WTC11 (cell line): Measurements from ENCODE around the gene SHC2. TPM values are rescaled to one million over a fixed set of nuclear protein-coding genes. Genes with fewer than 3 reads are reported as not detected.
A peak's percentile ranks its signal among the peaks of the same experiment; 100 is the strongest.

Experiments used
- ATAC-seq: fragments of 200-7000 bp; cut with Tn5 transposase; 2 replicates; pipeline ENCODE4 v1.10.0; 2021; ENCODE audit warnings: mild to moderate bottlenecking, moderate library complexity
- CTCF ChIA-PET: fragments of 300-600 bp; sonication (Branson Sonifier 250); formaldehyde crosslinking; loops from one replicate; lab custom pipeline; 2021; ENCODE audit warnings: antibody characterized with exemption; lab: Charles Lee
- POLR2A ChIA-PET: fragments of 350-600 bp; sonication (Branson Sonifier 250); formaldehyde crosslinking; loops from one replicate; lab custom pipeline; 2021; ENCODE audit warnings: antibody characterized with exemption; lab: Charles Lee
- DNase-seq: peaks from one replicate; pipeline ENCODE4 v3.0.0; 2021; ENCODE audit warnings: low spot score
- H3K27ac Mint-ChIP-seq: 2 replicates; pipeline ENCODE4 v1.8.0; 2021; ENCODE audit warnings: mixed read lengths
- H3K27me3 Mint-ChIP-seq: 2 replicates; pipeline ENCODE4 v1.8.0; 2021; ENCODE audit warnings: low read depth, mild to moderate bottlenecking, moderate library complexity, mixed read lengths
- H3K36me3 Mint-ChIP-seq: 2 replicates; pipeline ENCODE4 v1.8.0; 2021; ENCODE audit warnings: mixed read lengths
- H3K4me1 Mint-ChIP-seq: 2 replicates; pipeline ENCODE4 v1.8.0; 2022; ENCODE audit warnings: mixed read lengths
- H3K4me3 Mint-ChIP-seq: 2 replicates; pipeline ENCODE4 v1.8.0; 2021; ENCODE audit warnings: mild to moderate bottlenecking, moderate library complexity, mixed read lengths
- H3K9me3 Mint-ChIP-seq: 2 replicates; pipeline ENCODE4 v1.8.0; 2021; ENCODE audit warnings: mixed read lengths
- CREM ChIP-seq: sonication (generic); formaldehyde crosslinking; IDR thresholded peaks from 2 replicates; pipeline ENCODE4 v1.8.1; 2022; ENCODE audit warnings: mild to moderate bottlenecking, missing genetic modification reagents, moderate library complexity
- E2F5 ChIP-seq: sonication (generic); formaldehyde crosslinking; IDR thresholded peaks from 2 replicates; pipeline ENCODE4 v1.8.1; 2022; ENCODE audit warnings: mild to moderate bottlenecking, moderate library complexity, missing genetic modification reagents
- FOXK1 ChIP-seq: sonication (generic); formaldehyde crosslinking; IDR thresholded peaks from 2 replicates; pipeline ENCODE4 v1.8.0; 2022; ENCODE audit warnings: mild to moderate bottlenecking, moderate library complexity, missing genetic modification reagents
- GABPB1 ChIP-seq: sonication (generic); formaldehyde crosslinking; IDR thresholded peaks from 2 replicates; pipeline ENCODE4 v1.8.1; 2023; ENCODE audit warnings: mild to moderate bottlenecking, missing genetic modification reagents
- MAX ChIP-seq: sonication (generic); formaldehyde crosslinking; IDR thresholded peaks from 2 replicates; pipeline ENCODE4 v1.8.0; 2022; ENCODE audit warnings: mild to moderate bottlenecking, missing genetic modification reagents
- NR2C2 ChIP-seq: sonication (generic); formaldehyde crosslinking; IDR thresholded peaks from 2 replicates; pipeline ENCODE4 v1.8.0; 2022; ENCODE audit warnings: mild to moderate bottlenecking, missing genetic modification reagents
- RELA ChIP-seq: sonication (generic); formaldehyde crosslinking; IDR thresholded peaks from 2 replicates; pipeline ENCODE4 v1.8.1; 2022; ENCODE audit warnings: missing genetic modification reagents, mild to moderate bottlenecking, borderline replicate concordance
- SMAD3 ChIP-seq: sonication (generic); formaldehyde crosslinking; IDR thresholded peaks from 2 replicates; pipeline ENCODE4 v1.8.0; 2022; ENCODE audit warnings: missing genetic modification reagents, mild to moderate bottlenecking, borderline replicate concordance
- SOX15 ChIP-seq: fragments of 250-450 bp; sonication (Bioruptor Pico); IDR thresholded peaks from 2 replicates; pipeline ENCODE4 v1.9.0; 2021; ENCODE audit warnings: mild to moderate bottlenecking
- TCF7 ChIP-seq: sonication (generic); formaldehyde crosslinking; IDR thresholded peaks from 2 replicates; pipeline ENCODE4 v1.8.0; 2022; ENCODE audit warnings: mild to moderate bottlenecking, low read depth, missing genetic modification reagents, moderate library complexity
- TEAD1 ChIP-seq: sonication (generic); formaldehyde crosslinking; IDR thresholded peaks from 2 replicates; pipeline ENCODE4 v1.8.0; 2022; ENCODE audit warnings: mild to moderate bottlenecking, missing genetic modification reagents
- ZNF121 ChIP-seq: sonication (generic); formaldehyde crosslinking; IDR thresholded peaks from 2 replicates; pipeline ENCODE4 v1.8.0; 2023; ENCODE audit warnings: missing genetic modification reagents
- ZNF671 ChIP-seq: fragments of 250-450 bp; sonication (Bioruptor Pico); IDR thresholded peaks from 2 replicates; pipeline ENCODE4 v1.8.0; 2021; ENCODE audit warnings: mild to moderate bottlenecking
- total RNA-seq: library from RNA; stranded (reverse); gene quantifications from 3 replicates; pipeline ENCODE4 v1.2.3, GENCODE V29; 2021
- TF ChIP-seq, protein P1 (sequence below): sonication (generic); formaldehyde crosslinking; IDR thresholded peaks from 2 replicates; pipeline ENCODE4 v1.8.1; 2022; ENCODE audit warnings: mild to moderate bottlenecking, missing genetic modification reagents, moderate library complexity, borderline replicate concordance
- TF ChIP-seq, protein P2 (sequence below): sonication (generic); formaldehyde crosslinking; IDR thresholded peaks from 2 replicates; pipeline ENCODE4 v1.8.0; 2023; ENCODE audit warnings: missing genetic modification reagents
- TF ChIP-seq, protein P3 (sequence below): fragments of 250-450 bp; sonication (Bioruptor Pico); IDR thresholded peaks from 2 replicates; pipeline ENCODE4 v1.9.0; 2021; ENCODE audit warnings: moderate library complexity, mild to moderate bottlenecking, inconsistent platforms, borderline replicate concordance
- TF ChIP-seq, protein P4 (sequence below): fragments of 250-450 bp; sonication (Bioruptor Pico); conservative IDR thresholded peaks from 2 replicates; pipeline ENCODE4 v1.9.0; 2021; ENCODE audit warnings: mild to moderate bottlenecking
- TF ChIP-seq, protein P5 (sequence below): sonication (generic); formaldehyde crosslinking; IDR thresholded peaks from 2 replicates; pipeline ENCODE4 v1.8.0; 2022; ENCODE audit warnings: mild to moderate bottlenecking, missing genetic modification reagents
- TF ChIP-seq, protein P6 (sequence below): sonication (generic); formaldehyde crosslinking; IDR thresholded peaks from 2 replicates; pipeline ENCODE4 v1.8.1; 2022; ENCODE audit warnings: low read depth, missing genetic modification reagents, borderline replicate concordance

Gene SHC2
- total RNA-seq, 1 experiment from 2014 or later = 8.4 TPM

- TF ChIP-seq, protein P1, sequence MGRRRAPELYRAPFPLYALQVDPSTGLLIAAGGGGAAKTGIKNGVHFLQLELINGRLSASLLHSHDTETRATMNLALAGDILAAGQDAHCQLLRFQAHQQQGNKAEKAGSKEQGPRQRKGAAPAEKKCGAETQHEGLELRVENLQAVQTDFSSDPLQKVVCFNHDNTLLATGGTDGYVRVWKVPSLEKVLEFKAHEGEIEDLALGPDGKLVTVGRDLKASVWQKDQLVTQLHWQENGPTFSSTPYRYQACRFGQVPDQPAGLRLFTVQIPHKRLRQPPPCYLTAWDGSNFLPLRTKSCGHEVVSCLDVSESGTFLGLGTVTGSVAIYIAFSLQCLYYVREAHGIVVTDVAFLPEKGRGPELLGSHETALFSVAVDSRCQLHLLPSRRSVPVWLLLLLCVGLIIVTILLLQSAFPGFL (CRISPR knock-in tag) = peak; percentile 53; the same call in 1 of the 2 replicates
- TF ChIP-seq, protein P2, sequence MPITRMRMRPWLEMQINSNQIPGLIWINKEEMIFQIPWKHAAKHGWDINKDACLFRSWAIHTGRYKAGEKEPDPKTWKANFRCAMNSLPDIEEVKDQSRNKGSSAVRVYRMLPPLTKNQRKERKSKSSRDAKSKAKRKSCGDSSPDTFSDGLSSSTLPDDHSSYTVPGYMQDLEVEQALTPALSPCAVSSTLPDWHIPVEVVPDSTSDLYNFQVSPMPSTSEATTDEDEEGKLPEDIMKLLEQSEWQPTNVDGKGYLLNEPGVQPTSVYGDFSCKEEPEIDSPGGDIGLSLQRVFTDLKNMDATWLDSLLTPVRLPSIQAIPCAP = 0 out of 2 replicates have a peak, but pooled peaks have one; percentile 41
- TF ChIP-seq TCF7 = no peak
Observed at GRCh38 chr19:507286-508203, 46.7 kb upstream of the SHC2 start, which contains the start of gene TPGS1 (continued).

GRCh38 chr19:506404-507285, 45.8 kb upstream of the SHC2 start:
- peaks cover 8% of the 10 kb centered on the region; the same call in 1 of the 2 replicates for H3K9me3 Mint-ChIP-seq
- H3K27ac Mint-ChIP-seq = peak overlapping the region; percentile 100
- H3K36me3 Mint-ChIP-seq = peaks cover 13% of the 10 kb centered on the region
- peak; percentile 91 for DNase-seq
- CTCF ChIA-PET = interaction anchor here (0.5 to 2.3 kb wide), 45 partner anchors 9 to 757 kb away, joined by 3 to 57 read pairs (median 4); partner anchors contain the start of genes CDC34, MADCAM1 and SHC2
- ATAC-seq = peak; percentile 72
- H3K27me3 Mint-ChIP-seq = peaks cover 17% of the 10 kb centered on the region
- peaks cover 17% of the 10 kb centered on the region for H3K4me1 Mint-ChIP-seq
- POLR2A ChIA-PET = interaction anchor here (1.0 to 1.3 kb wide), 5 partner anchors 12 to 159 kb away, joined by 3 to 8 read pairs (median 3); partner anchors contain the start of gene CDC34
- H3K4me3 Mint-ChIP-seq = peak overlapping the region; percentile 93
- no peak for TF ChIP-seq RELA (CRISPR knock-in tag)
- TF ChIP-seq SMAD3 (CRISPR knock-in tag) = no peak
- TF ChIP-seq, protein P3, sequence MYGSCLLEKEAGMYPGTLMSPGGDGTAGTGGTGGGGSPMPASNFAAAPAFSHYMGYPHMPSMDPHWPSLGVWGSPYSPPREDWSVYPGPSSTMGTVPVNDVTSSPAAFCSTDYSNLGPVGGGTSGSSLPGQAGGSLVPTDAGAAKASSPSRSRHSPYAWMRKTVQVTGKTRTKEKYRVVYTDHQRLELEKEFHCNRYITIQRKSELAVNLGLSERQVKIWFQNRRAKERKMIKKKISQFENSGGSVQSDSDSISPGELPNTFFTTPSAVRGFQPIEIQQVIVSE = no peak
- TF ChIP-seq, protein P4, sequence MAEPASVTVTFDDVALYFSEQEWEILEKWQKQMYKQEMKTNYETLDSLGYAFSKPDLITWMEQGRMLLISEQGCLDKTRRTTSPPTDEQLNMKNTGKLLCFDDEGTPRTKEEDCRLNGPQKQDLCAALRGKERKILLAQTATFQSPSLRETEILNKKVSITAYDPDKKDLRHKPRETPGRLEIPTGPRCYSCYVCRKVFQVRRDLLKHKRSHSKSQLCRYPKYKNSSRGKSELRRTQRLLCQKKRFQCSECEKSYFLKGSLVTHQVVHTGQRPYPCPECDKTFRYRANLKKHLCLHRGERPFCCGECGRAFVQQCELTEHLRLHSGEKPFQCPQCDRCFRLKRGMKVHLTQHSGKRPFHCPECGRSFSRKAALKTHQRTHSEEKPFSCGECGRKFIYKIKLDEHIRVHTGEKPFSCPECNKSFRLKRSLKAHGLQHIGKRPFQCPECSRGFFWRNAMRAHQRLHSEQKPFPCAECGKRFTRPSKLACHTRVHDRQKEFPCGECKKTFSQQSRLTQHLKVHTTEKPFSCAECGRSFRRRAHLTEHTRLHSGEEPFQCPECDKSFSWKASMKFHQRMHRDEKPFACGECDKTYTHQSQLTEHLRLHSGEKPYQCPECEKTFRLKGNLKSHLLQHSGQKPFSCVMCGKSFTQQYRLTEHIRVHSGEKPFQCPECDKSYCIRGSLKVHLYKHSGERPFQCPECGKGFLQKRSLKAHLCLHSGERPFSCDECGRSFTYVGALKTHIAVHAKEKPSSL (CRISPR knock-in tag) = no peak
- TF ChIP-seq GABPB1 (CRISPR knock-in tag) = no peak
- peak; percentile 26; the same call in 1 of the 2 replicates for TF ChIP-seq FOXK1
- TF ChIP-seq TEAD1 (CRISPR knock-in tag) = peak; percentile 42; the same call in 1 of the 2 replicates
- no peak for TF ChIP-seq ZNF671 (CRISPR knock-in tag)
- TF ChIP-seq, protein P5, sequence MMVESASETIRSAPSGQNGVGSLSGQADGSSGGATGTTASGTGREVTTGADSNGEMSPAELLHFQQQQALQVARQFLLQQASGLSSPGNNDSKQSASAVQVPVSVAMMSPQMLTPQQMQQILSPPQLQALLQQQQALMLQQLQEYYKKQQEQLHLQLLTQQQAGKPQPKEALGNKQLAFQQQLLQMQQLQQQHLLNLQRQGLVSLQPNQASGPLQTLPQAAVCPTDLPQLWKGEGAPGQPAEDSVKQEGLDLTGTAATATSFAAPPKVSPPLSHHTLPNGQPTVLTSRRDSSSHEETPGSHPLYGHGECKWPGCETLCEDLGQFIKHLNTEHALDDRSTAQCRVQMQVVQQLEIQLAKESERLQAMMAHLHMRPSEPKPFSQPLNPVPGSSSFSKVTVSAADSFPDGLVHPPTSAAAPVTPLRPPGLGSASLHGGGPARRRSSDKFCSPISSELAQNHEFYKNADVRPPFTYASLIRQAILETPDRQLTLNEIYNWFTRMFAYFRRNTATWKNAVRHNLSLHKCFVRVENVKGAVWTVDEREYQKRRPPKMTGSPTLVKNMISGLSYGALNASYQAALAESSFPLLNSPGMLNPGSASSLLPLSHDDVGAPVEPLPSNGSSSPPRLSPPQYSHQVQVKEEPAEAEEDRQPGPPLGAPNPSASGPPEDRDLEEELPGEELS (CRISPR knock-in tag) = peak; percentile 76; the same call in 1 of the 2 replicates
- no peak for TF ChIP-seq SOX15 (CRISPR knock-in tag)
- no peak for TF ChIP-seq NR2C2 (CRISPR knock-in tag)
- TF ChIP-seq MAX (CRISPR knock-in tag) = peak; percentile 72; the same call in 1 of the 2 replicates
- TF ChIP-seq E2F5 = 0 out of 2 replicates have a peak, but pooled peaks have one; percentile 25
- 0 out of 2 replicates have a peak, but pooled peaks have one; percentile 32 for TF ChIP-seq CREM (CRISPR knock-in tag)
- peak; percentile 69; the same call in 1 of the 2 replicates for TF ChIP-seq ZNF121 (CRISPR knock-in tag)
- TF ChIP-seq, protein P6, sequence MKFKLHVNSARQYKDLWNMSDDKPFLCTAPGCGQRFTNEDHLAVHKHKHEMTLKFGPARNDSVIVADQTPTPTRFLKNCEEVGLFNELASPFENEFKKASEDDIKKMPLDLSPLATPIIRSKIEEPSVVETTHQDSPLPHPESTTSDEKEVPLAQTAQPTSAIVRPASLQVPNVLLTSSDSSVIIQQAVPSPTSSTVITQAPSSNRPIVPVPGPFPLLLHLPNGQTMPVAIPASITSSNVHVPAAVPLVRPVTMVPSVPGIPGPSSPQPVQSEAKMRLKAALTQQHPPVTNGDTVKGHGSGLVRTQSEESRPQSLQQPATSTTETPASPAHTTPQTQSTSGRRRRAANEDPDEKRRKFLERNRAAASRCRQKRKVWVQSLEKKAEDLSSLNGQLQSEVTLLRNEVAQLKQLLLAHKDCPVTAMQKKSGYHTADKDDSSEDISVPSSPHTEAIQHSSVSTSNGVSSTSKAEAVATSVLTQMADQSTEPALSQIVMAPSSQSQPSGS (CRISPR knock-in tag) = no peak
